Gastrocnemius medialis (tissue), 4 donors: ENCODE data around the gene LYPD6B. TPM values are rescaled to one million over a fixed set of nuclear protein-coding genes. Genes with fewer than 3 reads are reported as not detected.

Experiments used
- ATAC-seq, 2 donors: fragments of 150-250 bp; one replicate each; pipeline ENCODE4 v1.9.1; 2016
- DNase-seq, 2 donors: peaks; one replicate each; pipeline ENCODE4 v3.0.0-alpha.2; 2019
- H3K27ac ChIP-seq, 4 donors: fragments of 200-600 bp; sonication (generic); 1 replicate in 1 of 4; 2 replicates in 3 of 4; pipeline ENCODE4 v1.5.1; 2016 to 2018; ENCODE audit warnings: mild to moderate bottlenecking in 2 of 4, moderate library complexity in 1 of 4
- H3K27me3 ChIP-seq, 3 donors: fragments of 200-600 bp; sonication (generic) in 2 of 3; 1 replicate in 1 of 3; 2 replicates in 2 of 3; pipeline versions ENCODE4 v1.5.1 to v1.6.0; 2016 to 2019; ENCODE audit warnings: mild to moderate bottlenecking in 1 of 3, moderate library complexity in 1 of 3
- H3K36me3 ChIP-seq, 2 donors: fragments of 200-600 bp; sonication (generic) in 1 of 2; one replicate each; pipeline ENCODE4 v1.5.1; 2017 to 2018
- H3K4me1 ChIP-seq, 2 donors: fragments of 200-600 bp; sonication (generic) in 1 of 2; one replicate each; pipeline ENCODE4 v1.5.1; 2016 to 2017; ENCODE audit warnings: mild to moderate bottlenecking in 2 of 2
- H3K4me3 ChIP-seq, 4 donors: fragments of 200-600 bp; sonication (generic) in 3 of 4; 1 replicate in 1 of 4; 2 replicates in 3 of 4; pipeline ENCODE4 v1.5.1; 2016 to 2019; ENCODE audit warnings: mild to moderate bottlenecking in 2 of 4
- H3K9me3 ChIP-seq, 3 donors: fragments of 200-600 bp; sonication (generic) in 2 of 3; 1 replicate in 1 of 3; 2 replicates in 2 of 3; pipeline ENCODE4 v1.5.1; 2016 to 2019
- POLR2A ChIP-seq, 2 donors: fragments of 450-650 bp; IDR thresholded peaks; one replicate each; pipeline ENCODE4 v1.6.1; 2017; ENCODE audit warnings: antibody characterized with exemption in 2 of 2, mild to moderate bottlenecking in 2 of 2, moderate library complexity in 2 of 2
- in situ Hi-C, 4 donors: fragments of 200-750 bp; cut with MboI; loops; one replicate each; pipeline versions ENCODE4 v1.15.0 to v1.8.0; 2017; ENCODE audit warnings: low sequenced_read_pairs in 4 of 4
- intact Hi-C: fragments of 100-400 bp; cut with DNase I; formaldehyde crosslinking; loops from one replicate; pipeline ENCODE4 v1.15.1; 2023; ENCODE audit warnings: low total_unique reads
- total RNA-seq, 4 donors: library from RNA; depleted of rRNA; stranded (reverse); fragments of >200 nt; gene quantifications; one replicate each; pipeline versions ENCODE4 v1.1.0 to v1.2.3, GENCODE V29; 2016
- TF ChIP-seq, protein P1 (sequence below), 5 experiments: fragments of 450-650 bp in 3 of 5; fragments of 200-600 bp in 2 of 5; sonication (generic) in 2 of 5; IDR thresholded peaks in 4 of 5; conservative IDR thresholded peaks in 1 of 5; 1 replicate in 4 of 5; 2 replicates in 1 of 5; pipeline ENCODE4 v1.5.1; 2016 to 2019; ENCODE audit warnings: antibody characterized with exemption in 5 of 5, mild to moderate bottlenecking in 3 of 5, moderate library complexity in 3 of 5

Gene LYPD6B
- total RNA-seq, 4 donors from 2014 or later = not detected

DNA sequence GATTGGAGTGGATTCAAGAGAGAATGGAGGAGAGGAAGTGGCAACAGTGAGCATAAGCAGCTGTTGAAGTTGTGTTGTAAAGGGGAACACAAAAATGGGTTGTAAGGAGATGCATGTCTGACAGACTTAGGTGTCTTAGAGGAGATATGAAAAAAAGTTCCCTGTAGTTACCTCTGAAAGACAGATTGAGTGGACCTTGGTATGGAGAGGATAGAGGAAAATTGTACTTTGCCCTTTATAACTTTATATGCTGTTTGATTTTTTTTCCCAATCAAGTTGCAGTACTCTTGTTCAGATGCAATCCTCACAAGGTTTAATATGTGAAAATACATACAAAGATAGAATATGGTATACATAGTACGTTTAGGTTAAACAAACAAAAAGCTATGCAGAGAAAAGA lies 73.6 kb downstream of the LYPD6B start:
- H3K9me3 ChIP-seq = no peaks in the 10 kb centered on the region
- no peak overlapping the region for H3K27ac ChIP-seq
- H3K4me3 ChIP-seq = no peak overlapping the region
- DNase-seq (no peak), ATAC-seq (no peak)
- peaks cover 0 to 6% (median 0%) of the 10 kb centered on the region in 3 donors for H3K27me3 ChIP-seq
- intact Hi-C loops = no loop called here
- no peaks in the 10 kb centered on the region for H3K4me1 ChIP-seq
- in situ Hi-C loops = no loop called here
- no peak for TF ChIP-seq POLR2A (IDR thresholded peaks at IDR 0.05)
- TF ChIP-seq, protein P1, sequence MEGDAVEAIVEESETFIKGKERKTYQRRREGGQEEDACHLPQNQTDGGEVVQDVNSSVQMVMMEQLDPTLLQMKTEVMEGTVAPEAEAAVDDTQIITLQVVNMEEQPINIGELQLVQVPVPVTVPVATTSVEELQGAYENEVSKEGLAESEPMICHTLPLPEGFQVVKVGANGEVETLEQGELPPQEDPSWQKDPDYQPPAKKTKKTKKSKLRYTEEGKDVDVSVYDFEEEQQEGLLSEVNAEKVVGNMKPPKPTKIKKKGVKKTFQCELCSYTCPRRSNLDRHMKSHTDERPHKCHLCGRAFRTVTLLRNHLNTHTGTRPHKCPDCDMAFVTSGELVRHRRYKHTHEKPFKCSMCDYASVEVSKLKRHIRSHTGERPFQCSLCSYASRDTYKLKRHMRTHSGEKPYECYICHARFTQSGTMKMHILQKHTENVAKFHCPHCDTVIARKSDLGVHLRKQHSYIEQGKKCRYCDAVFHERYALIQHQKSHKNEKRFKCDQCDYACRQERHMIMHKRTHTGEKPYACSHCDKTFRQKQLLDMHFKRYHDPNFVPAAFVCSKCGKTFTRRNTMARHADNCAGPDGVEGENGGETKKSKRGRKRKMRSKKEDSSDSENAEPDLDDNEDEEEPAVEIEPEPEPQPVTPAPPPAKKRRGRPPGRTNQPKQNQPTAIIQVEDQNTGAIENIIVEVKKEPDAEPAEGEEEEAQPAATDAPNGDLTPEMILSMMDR (IDR thresholded peaks at IDR 0.05 in 4 of 5, conservative IDR thresholded peaks at IDR 0.05 in 1 of 5) = no peak
- H3K36me3 ChIP-seq = no peaks in the 10 kb centered on the region

DNA sequence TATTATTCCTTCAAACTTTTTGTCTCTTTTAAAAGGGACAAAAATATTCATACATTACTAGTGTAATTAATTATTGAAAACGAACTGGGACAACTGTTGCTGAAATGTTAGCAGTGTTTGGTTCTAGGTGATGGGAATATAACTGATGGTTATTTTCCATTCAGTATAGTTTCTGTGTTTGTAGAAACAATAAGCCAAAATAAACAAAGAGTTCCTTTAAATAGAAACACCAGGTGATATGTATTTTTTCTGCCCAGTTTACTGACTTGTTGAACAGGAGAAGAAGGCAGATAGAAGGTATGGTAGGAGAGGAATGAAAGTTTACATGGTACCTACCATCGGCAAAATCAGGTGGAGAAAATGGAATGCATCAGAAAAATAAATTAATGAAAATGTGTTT lies 74.2 kb downstream of the LYPD6B start:
- H3K27me3 ChIP-seq = peaks cover 0 to 6% (median 0%) of the 10 kb centered on the region in 3 donors
- no peaks in the 10 kb centered on the region for H3K9me3 ChIP-seq
- H3K4me1 ChIP-seq = no peaks in the 10 kb centered on the region
- in situ Hi-C loops (no loop called here), intact Hi-C loops (no loop called here)
- no peak overlapping the region for H3K4me3 ChIP-seq
- no peak for DNase-seq
- no peaks in the 10 kb centered on the region for H3K36me3 ChIP-seq
- TF ChIP-seq, protein P1 (IDR thresholded peaks at IDR 0.05 in 4 of 5, conservative IDR thresholded peaks at IDR 0.05 in 1 of 5) = no peak
- no peak for TF ChIP-seq POLR2A (IDR thresholded peaks at IDR 0.05)
- H3K27ac ChIP-seq = no peak overlapping the region
- no peak for ATAC-seq

DNA sequence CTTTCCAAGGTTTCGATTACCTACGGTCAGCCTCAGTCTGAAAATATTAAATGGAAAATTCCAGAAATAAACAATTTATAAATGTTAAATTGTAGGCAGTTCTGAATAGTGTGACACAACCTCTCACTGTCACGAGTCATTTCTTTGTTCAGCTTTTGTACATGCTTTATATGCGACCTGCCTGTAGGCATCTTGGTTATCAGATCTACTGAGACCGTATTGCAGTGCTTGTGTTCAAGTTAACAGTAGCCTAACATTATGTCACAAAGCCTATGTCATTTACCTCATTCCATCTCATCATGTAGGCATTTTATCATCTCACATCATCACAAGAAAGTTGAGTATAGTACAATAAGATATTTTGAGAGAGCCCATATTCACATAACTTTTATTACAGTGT lies 77.3 kb downstream of the LYPD6B start:
- ATAC-seq = no peak
- no peaks in the 10 kb centered on the region for H3K9me3 ChIP-seq
- H3K4me1 ChIP-seq = no peaks in the 10 kb centered on the region
- DNase-seq = no peak
- intact Hi-C loops = no loop called here
- in situ Hi-C loops = no loop called here
- H3K27me3 ChIP-seq = peaks cover 0 to 6% (median 0%) of the 10 kb centered on the region in 3 donors
- no peaks in the 10 kb centered on the region for H3K36me3 ChIP-seq
- H3K27ac ChIP-seq = no peak overlapping the region
- no peak overlapping the region for H3K4me3 ChIP-seq
- TF ChIP-seq, protein P1 (IDR thresholded peaks at IDR 0.05 in 4 of 5, conservative IDR thresholded peaks at IDR 0.05 in 1 of 5) = no peak
- TF ChIP-seq POLR2A (IDR thresholded peaks at IDR 0.05) = no peak

DNA sequence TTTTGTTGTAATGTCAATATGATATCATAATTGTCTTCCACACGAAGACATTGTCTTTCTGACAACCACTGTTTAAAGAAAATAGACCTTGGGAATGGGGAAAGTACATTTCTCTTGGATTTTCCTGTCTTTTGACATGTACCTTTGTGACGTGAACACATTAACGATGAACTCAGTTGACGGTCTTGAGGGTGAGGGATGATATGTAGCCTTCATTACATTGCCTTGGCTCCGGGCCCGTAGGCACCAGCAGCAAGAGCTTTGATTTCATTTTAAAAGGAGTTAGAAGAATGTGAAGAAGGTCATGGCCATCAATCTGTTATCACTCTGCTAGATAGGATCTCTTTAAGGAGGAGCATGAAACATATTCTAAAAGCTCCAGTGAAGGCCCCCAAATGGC lies 80.9 kb downstream of the LYPD6B start:
- Histone ChIP-seq H3K4me1 (no peaks in the 10 kb centered on the region), H3K27me3 (peaks cover 0 to 6% (median 0%) of the 10 kb centered on the region in 3 donors), H3K36me3 (no peaks in the 10 kb centered on the region), H3K27ac (no peak overlapping the region), H3K9me3 (no peaks in the 10 kb centered on the region), H3K4me3 (no peak overlapping the region)
- intact Hi-C loops = no loop called here
- no peak for TF ChIP-seq POLR2A (IDR thresholded peaks at IDR 0.05)
- TF ChIP-seq, protein P1 (IDR thresholded peaks at IDR 0.05 in 4 of 5, conservative IDR thresholded peaks at IDR 0.05 in 1 of 5) = no peak
- in situ Hi-C loops = no loop called here
- DNase-seq (no peak), ATAC-seq (no peak)

DNA sequence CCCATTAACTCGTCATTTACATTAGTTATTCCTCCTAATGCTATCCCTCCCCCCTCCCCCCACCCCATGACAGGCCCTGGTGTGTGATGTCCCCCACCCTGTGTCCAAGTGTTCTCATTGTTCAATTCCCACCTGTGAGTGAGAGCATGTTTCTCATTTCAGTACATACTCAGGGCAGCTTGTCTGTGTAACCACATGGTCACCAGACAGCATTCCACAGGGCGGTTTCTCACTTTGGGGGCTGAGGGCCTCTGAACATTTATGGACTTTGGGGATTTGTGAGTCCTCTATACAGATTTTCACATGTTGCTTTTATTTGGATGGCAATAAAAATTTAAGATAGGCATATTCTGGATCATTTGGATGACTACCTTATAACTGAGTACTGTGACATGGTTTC lies 84.0 kb downstream of the LYPD6B start:
- ATAC-seq = no peak
- Histone ChIP-seq H3K27me3 (no peaks in the 10 kb centered on the region), H3K9me3 (no peaks in the 10 kb centered on the region), H3K4me3 (no peak overlapping the region), H3K27ac (no peak overlapping the region), H3K36me3 (no peaks in the 10 kb centered on the region), H3K4me1 (no peaks in the 10 kb centered on the region)
- no peak for DNase-seq
- intact Hi-C loops = no loop called here
- in situ Hi-C loops = no loop called here
- TF ChIP-seq, protein P1 (IDR thresholded peaks at IDR 0.05 in 4 of 5, conservative IDR thresholded peaks at IDR 0.05 in 1 of 5) = no peak
- no peak for TF ChIP-seq POLR2A (IDR thresholded peaks at IDR 0.05)
